Endothelial cell of umbilical vein (primary cell): ENCODE measurements around the gene CEACAM5.

Experiments
- CTCF ChIP-seq, 2 donors: IDR thresholded peaks; 1 replicate in 1 of 2; 2 replicates in 1 of 2; pipeline ENCODE4 v1.5.1; 2011; ENCODE audit warnings: low read length in 2 of 2, mild to moderate bottlenecking in 2 of 2, moderate library complexity in 2 of 2, control low read depth in 1 of 2, inconsistent platforms in 1 of 2, low read depth in 1 of 2; ENCODE audit not compliant: insufficient read depth in 1 of 2; ENCODE audit errors: extremely low read depth in 1 of 2
- EZH2 ChIP-seq: IDR thresholded peaks from 2 replicates; pipeline ENCODE4 v1.6.1; 2012; ENCODE audit warnings: borderline replicate concordance, low read depth, mild to moderate bottlenecking, moderate library complexity, low read length, inconsistent platforms; ENCODE audit not compliant: severe bottlenecking
- FOS ChIP-seq: IDR thresholded peaks from 2 replicates; pipeline ENCODE4 v1.6.1; 2011; ENCODE audit warnings: mild to moderate bottlenecking, low read length, moderate library complexity, borderline replicate concordance; ENCODE audit not compliant: insufficient read depth
- GATA2 ChIP-seq: IDR thresholded peaks from 2 replicates; pipeline ENCODE4 v1.7.0; 2011; ENCODE audit warnings: low read depth, mild to moderate bottlenecking, moderate library complexity, mixed read lengths, low read length; ENCODE audit not compliant: insufficient read length, insufficient read depth
- MAX ChIP-seq: IDR thresholded peaks from 2 replicates; pipeline ENCODE4 v1.6.1; 2011; ENCODE audit not compliant: insufficient read depth, insufficient read length
- MYC ChIP-seq: IDR thresholded peaks from one replicate; pipeline ENCODE4 v1.6.1; 2011; ENCODE audit warnings: mild to moderate bottlenecking, low read depth, low read length
- POLR2A ChIP-seq: IDR thresholded peaks from 2 replicates; pipeline ENCODE4 v1.6.1; 2012; ENCODE audit warnings: low read depth, mild to moderate bottlenecking, control low read depth, low read length
- POLR2AphosphoS5 ChIP-seq: IDR thresholded peaks from 2 replicates; pipeline ENCODE4 v1.6.1; 2012; ENCODE audit warnings: low read depth, mild to moderate bottlenecking, control low read depth, low read length, moderate library complexity; ENCODE audit not compliant: insufficient read depth

DNA sequence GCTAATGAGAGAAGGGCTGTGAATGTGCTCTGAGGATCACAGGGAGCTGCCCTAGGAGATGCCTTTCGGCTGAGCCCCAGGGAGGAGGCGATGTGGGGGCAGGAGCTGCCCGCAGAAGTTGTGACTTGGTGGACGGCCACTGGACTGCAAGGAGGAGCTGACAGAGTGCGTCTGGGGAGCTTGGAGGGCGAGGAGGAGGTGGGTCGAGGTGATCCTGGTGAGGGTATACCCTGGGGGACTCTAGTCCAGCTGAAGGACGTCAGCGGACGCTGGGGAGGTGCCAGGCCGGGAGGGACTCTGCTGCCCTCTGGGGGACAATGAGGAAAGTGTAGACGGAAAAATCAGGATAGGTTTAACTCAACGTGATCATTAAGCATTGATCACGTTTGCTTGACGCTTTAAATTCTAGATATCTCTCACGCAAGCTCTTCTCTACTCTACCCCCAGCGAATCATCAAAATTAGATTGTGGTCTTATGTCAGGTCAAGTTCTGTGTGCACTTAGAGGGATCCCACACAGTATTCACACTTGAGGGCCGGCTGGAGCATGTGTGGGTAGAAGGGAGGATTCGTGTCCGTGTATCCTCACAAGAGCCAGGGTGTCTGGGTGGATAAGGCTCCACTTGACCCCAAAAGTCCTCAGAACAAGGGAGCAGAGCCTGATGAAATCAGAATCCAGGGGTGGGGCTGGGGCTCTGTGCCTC is 17.0 kb upstream of the CEACAM5 start:
- TF ChIP-seq POLR2A (no peak), GATA2 (no peak), CTCF (IDR thresholded peaks at IDR 0.05; ENCODE audit: extremely low read depth in 1 of 2, insufficient read depth in 1 of 2, low read depth in 1 of 2, low read length in 2 of 2) (peak; percentile 61 to 71), EZH2 (no peak), MAX (no peak), POLR2AphosphoS5 (no peak), FOS (no peak), MYC (no peak)
